Measurements from ENCODE around the gene AFDN.

AFDN gene, protein sequence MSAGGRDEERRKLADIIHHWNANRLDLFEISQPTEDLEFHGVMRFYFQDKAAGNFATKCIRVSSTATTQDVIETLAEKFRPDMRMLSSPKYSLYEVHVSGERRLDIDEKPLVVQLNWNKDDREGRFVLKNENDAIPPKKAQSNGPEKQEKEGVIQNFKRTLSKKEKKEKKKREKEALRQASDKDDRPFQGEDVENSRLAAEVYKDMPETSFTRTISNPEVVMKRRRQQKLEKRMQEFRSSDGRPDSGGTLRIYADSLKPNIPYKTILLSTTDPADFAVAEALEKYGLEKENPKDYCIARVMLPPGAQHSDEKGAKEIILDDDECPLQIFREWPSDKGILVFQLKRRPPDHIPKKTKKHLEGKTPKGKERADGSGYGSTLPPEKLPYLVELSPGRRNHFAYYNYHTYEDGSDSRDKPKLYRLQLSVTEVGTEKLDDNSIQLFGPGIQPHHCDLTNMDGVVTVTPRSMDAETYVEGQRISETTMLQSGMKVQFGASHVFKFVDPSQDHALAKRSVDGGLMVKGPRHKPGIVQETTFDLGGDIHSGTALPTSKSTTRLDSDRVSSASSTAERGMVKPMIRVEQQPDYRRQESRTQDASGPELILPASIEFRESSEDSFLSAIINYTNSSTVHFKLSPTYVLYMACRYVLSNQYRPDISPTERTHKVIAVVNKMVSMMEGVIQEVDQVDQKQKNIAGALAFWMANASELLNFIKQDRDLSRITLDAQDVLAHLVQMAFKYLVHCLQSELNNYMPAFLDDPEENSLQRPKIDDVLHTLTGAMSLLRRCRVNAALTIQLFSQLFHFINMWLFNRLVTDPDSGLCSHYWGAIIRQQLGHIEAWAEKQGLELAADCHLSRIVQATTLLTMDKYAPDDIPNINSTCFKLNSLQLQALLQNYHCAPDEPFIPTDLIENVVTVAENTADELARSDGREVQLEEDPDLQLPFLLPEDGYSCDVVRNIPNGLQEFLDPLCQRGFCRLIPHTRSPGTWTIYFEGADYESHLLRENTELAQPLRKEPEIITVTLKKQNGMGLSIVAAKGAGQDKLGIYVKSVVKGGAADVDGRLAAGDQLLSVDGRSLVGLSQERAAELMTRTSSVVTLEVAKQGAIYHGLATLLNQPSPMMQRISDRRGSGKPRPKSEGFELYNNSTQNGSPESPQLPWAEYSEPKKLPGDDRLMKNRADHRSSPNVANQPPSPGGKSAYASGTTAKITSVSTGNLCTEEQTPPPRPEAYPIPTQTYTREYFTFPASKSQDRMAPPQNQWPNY (N-terminal part only)

DNA sequence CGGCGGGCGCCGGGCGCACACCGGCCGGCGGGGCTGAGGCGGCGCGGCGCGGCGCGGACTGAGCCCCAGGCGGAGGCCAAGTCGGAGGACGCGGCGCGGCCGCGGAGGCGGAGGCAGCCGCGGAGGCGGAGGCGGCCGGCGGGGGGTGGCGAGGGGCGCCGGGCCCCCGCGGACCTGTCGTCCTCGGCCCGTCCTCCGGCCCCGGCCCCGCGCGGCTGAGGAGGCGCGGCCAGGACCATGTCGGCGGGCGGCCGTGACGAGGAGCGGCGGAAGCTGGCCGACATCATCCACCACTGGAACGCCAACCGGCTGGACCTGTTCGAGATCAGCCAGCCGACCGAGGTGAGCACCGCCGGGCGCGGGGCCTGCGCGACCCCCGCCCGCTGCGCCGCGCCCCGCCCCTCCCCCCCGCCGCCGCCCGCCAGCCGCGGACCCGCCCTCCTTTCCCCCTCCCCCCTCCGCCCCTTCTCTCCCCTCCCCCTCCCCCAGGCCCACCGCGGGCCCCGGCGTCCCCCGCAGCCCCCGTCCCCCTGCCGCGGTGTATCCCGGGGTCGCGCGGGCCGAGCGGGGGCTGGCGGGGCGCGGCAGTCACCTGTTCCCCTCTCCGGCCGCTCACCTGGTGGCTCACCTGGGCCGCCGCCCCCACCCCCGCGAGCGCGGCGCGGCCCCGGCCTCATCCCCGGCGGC lies at the start of gene AFDN:
TSS of gene AFDN (plus strand) at position 16 of the 687 bp plus-strand sequence. CDS start at position 238, 222 bp downstream.
- peak; percentile 35 to 75 (median 71) for DNase-seq

- DNase-seq: no peak
Measured at GRCh38 chr6:167778497-167779128, 48.1 kb upstream of the AFDN start.

- DNase-seq: no peak
Measured at GRCh38 chr6:167779129-167779992, 47.4 kb upstream of the AFDN start.

DNA sequence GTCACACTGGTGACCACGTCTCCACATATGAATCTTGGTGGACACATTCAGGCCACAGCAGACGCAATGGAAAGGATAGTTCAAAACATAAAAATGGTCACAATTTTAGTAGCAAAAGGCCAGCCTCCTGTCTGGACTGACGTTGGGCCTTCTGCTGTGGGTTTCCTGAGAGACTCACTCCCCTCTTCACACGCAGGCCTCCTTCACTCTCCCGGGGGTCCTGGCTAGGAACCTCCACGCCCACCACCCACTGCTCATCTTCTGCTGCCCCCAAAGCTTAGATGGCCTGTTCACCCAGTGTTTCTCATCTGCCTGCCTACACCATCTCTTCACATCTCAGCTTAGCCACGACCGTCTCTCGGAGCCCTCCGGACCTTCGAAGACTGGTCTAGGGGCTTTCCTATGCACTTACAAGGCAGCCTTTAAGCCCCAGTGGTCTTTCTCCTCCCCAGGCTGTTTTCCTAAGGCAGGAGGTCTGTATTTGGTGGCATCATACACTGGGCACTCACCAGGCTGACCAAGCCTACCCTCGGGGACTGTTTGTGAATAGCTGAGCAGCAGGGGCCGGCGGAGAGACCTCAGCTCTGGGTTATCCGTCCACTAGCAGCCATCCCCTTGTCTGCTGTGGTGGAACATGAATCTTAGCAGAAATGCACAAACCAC lies 46.6 kb upstream of the AFDN start:
- no peak for DNase-seq

DNA sequence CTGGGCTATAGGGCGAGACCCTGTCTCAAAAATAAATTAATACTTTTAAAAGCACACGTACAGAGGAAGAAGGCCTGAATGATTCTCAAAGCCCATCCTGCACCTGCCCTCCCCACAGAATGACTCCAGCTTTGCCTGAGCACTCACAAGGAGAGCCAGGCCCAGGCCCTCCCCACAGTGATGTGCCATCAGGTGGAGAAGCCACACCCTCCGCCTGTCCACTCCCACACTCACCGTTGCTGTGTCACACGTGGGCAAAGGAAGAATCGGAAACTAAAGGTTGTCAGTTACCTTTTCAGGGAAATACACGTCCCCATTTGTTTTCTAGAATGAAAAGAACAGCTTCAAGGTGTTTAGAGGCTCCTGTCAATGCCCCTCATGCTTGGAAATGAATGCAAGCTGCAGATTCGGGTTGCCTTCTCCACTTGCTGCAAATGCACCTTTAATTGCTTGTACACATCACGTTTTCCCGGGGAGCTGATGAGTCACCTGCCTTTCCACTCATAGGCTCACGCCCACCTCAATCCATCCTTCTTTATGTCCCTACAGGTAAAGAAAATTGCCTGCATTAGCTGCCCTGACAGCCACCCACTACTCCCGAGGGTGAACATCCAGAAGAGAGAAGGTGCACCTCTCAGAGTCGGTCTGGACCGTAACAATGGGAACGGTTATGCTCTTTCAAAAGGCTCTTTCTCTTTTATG lies 45.5 kb upstream of the AFDN start:
- DNase-seq: peak; percentile 62 to 85 (median 68)

- DNase-seq: no peak
Measured at GRCh38 chr6:167781868-167782267, 44.8 kb upstream of the AFDN start.

DNA sequence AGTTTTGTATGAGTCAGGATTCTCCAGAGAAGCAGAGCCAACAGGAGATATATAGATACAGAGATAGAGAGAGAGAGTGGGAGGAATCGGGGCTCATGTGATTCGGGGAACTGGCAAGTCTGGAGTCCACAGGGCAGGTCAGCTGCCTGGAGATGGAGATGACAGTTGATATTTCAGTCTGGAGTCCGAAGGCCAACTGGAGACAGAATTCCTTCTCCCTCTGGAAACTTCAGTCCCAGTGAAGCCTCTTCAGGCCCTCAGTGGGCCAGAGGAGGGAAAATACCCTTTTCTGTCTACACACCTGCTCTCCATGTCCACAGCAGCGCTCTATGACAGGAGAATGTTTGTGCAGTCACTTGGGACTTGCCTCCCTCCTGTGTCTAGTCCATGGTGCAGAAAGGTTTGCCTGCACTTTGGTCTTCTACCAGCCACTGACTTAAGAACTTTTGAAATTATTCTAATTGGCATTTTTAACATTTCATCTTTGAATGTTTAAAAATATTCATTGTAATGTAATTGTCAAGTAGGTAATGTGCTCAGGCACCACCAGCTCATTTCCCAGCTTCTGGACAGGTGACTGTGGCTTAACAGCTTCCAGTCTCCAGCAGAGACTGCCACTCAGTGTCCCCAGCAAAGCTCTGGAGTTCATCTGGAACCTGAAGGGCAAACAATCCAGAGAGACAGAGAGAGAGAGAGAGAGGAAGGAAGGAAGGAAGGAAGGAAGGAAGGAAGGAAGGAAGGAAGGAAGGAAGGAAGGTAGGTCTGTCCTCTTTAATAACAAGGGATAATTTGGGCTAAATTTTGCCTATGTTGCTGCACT lies 43.8 kb upstream of the AFDN start:
- DNase-seq: no peak

DNA sequence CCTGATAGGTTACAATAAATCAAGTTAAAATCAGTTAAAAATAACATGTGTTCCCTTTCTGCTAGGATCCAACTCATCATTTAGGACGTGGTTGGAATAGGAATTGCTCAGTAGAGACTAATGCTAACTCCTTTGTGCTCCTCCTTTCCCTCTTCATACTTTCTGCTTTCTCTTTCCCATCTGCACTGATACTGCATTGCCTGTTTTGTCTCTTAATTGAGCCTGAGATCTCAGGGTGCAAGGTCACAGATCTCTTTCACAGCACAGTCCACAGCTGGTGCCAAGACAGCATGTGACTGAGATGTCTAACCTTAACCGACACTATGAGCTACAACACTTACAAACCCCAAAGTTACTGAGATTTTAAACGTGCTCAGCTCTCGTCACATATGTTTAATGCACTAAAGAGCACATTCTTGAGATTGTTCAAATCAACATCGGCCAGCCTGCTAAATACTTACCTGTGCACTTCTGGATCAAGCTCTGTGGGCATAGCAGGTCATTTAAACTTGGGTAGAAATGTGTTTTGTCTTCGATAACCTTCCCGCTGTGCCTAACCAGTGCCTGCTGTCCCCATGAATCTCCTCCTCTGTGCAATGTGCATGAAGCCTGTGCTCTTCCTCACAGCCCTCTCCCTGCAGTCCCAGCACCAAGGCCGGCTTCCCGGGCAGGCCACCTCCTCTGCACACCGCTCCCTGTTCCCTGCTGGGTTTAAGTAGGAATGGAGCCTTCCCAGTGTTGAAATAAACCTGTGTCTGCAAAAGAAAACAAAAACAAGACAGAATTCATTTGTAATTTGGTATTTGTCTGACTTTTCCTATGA lies 39.6 kb upstream of the AFDN start:
- no peak for DNase-seq

- no peak for DNase-seq
Measured at GRCh38 chr6:167787896-167788562, 38.7 kb upstream of the AFDN start.

- DNase-seq: no peak
Measured at GRCh38 chr6:167788563-167788903, 38.2 kb upstream of the AFDN start.

- DNase-seq: no peak
Measured at GRCh38 chr6:167789358-167789757, 37.4 kb upstream of the AFDN start.

- DNase-seq: no peak
Measured at GRCh38 chr6:167791091-167791779, 35.5 kb upstream of the AFDN start.

DNA sequence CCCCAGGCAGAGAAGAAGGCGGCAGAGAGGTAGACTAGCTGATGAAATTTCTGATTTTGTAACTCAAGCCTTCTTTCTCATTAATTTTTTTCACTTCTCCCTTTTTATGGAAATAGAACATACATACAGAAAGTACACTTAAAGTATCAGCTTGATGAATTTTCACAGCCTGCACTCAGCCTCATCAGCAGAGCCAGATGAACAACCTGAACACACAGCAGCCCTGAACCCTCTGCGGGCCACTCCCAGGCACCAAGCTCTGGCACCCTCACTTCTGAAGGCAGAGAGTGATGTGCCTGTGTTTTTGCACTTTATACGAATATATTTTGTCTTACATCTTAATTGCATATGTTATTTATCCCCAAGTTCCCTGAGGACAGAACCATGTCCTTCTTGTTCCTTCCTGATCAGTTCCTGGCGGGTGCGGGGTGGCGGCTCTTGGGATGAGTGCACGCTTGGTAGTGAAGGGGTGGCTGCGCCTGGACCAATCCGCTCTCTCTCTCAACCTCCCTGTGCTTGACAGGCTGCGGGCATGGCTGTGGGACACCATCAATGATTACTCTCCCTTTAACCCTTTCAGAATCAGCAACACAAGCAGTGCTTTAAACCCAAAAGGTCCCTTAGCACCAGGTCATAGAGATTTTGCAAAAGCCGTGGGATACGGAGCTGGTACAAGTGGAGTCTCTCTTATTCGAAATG lies 34.8 kb upstream of the AFDN start:
- no peak for DNase-seq

DNA sequence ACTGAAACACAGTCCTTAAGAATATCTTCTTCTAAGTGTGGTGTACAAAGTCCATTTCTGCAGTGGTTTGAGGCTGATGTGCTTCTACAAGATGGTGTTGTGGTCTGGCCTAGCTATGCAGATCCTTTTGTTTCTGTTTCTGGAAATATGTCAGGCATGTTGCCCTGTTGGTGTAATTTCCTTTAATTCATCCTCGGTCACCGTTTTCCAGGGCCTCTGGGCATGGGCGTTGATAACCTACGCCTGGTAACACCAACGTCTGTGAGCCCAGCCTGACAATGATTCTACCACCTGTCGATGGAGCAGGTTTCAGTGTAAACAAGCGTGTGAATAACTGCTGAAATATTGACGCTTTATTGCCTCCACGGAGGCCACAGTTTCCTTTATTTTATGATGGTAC lies 33.3 kb upstream of the AFDN start:
- DNase-seq: peak in 2 of 3 experiments; percentile 45 to 76

GRCh38 chr6:167794161-167795157 lies 32.3 kb upstream of the AFDN start:
- no peak for DNase-seq

Data from NCI-H1417 (cell line).